Gastrocnemius medialis (tissue), 4 donors: ENCODE results near the gene PCDH9. TPM values are rescaled to one million over a fixed set of nuclear protein-coding genes. Genes with fewer than 3 reads are reported as not detected.

ENCODE experiments used
- ATAC-seq, 2 donors: fragments of 150-250 bp; one replicate each; pipeline ENCODE4 v1.9.1; 2016
- DNase-seq, 2 donors: peaks; one replicate each; pipeline ENCODE4 v3.0.0-alpha.2; 2019
- H3K27ac ChIP-seq, 4 donors: fragments of 200-600 bp; sonication (generic); 1 replicate in 1 of 4; 2 replicates in 3 of 4; pipeline ENCODE4 v1.5.1; 2016 to 2018; ENCODE audit warnings: mild to moderate bottlenecking in 2 of 4, moderate library complexity in 1 of 4
- H3K27me3 ChIP-seq, 3 donors: fragments of 200-600 bp; sonication (generic) in 2 of 3; 1 replicate in 1 of 3; 2 replicates in 2 of 3; pipeline versions ENCODE4 v1.5.1 to v1.6.0; 2016 to 2019; ENCODE audit warnings: mild to moderate bottlenecking in 1 of 3, moderate library complexity in 1 of 3
- H3K36me3 ChIP-seq, 2 donors: fragments of 200-600 bp; sonication (generic) in 1 of 2; one replicate each; pipeline ENCODE4 v1.5.1; 2017 to 2018
- H3K4me1 ChIP-seq, 2 donors: fragments of 200-600 bp; sonication (generic) in 1 of 2; one replicate each; pipeline ENCODE4 v1.5.1; 2016 to 2017; ENCODE audit warnings: mild to moderate bottlenecking in 2 of 2
- H3K4me3 ChIP-seq, 4 donors: fragments of 200-600 bp; sonication (generic) in 3 of 4; 1 replicate in 1 of 4; 2 replicates in 3 of 4; pipeline ENCODE4 v1.5.1; 2016 to 2019; ENCODE audit warnings: mild to moderate bottlenecking in 2 of 4
- H3K9me3 ChIP-seq, 3 donors: fragments of 200-600 bp; sonication (generic) in 2 of 3; 1 replicate in 1 of 3; 2 replicates in 2 of 3; pipeline ENCODE4 v1.5.1; 2016 to 2019
- POLR2A ChIP-seq, 2 donors: fragments of 450-650 bp; IDR thresholded peaks; one replicate each; pipeline ENCODE4 v1.6.1; 2017; ENCODE audit warnings: antibody characterized with exemption in 2 of 2, mild to moderate bottlenecking in 2 of 2, moderate library complexity in 2 of 2
- in situ Hi-C, 4 donors: fragments of 200-750 bp; cut with MboI; loops; one replicate each; pipeline versions ENCODE4 v1.15.0 to v1.8.0; 2017; ENCODE audit warnings: low sequenced_read_pairs in 4 of 4
- intact Hi-C: fragments of 100-400 bp; cut with DNase I; formaldehyde crosslinking; loops from one replicate; pipeline ENCODE4 v1.15.1; 2023; ENCODE audit warnings: low total_unique reads
- total RNA-seq, 4 donors: library from RNA; depleted of rRNA; stranded (reverse); fragments of >200 nt; gene quantifications; one replicate each; pipeline versions ENCODE4 v1.1.0 to v1.2.3, GENCODE V29; 2016
- TF ChIP-seq, protein P1 (sequence below), 5 experiments: fragments of 450-650 bp in 3 of 5; fragments of 200-600 bp in 2 of 5; sonication (generic) in 2 of 5; IDR thresholded peaks in 4 of 5; conservative IDR thresholded peaks in 1 of 5; 1 replicate in 4 of 5; 2 replicates in 1 of 5; pipeline ENCODE4 v1.5.1; 2016 to 2019; ENCODE audit warnings: antibody characterized with exemption in 5 of 5, mild to moderate bottlenecking in 3 of 5, moderate library complexity in 3 of 5

Gene PCDH9
- total RNA-seq, 4 donors from 2014 or later = 1.4 to 2.1 (median 1.9) TPM

DNA sequence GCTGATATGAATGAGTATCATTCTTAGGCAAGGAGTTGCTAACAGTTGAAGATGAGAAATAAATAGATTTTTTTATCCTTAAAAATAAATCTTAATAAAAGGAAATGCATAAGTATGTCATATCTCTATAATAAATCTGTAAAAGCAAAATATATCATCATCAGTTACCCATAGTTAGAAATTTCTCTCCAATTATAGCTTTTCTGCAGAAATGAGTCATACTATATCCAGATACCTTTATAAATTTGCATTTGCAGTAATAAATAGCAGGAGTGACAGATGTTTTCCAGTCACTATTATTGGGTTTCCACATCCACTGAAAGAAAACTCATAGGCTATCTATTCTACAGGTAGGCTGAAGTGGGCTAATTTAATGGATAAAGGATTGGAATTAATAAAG, 829.8 kb downstream of the PCDH9 start:
- H3K36me3 ChIP-seq = no peaks in the 10 kb centered on the region
- in situ Hi-C loops (no loop called here), intact Hi-C loops (no loop called here)

DNA sequence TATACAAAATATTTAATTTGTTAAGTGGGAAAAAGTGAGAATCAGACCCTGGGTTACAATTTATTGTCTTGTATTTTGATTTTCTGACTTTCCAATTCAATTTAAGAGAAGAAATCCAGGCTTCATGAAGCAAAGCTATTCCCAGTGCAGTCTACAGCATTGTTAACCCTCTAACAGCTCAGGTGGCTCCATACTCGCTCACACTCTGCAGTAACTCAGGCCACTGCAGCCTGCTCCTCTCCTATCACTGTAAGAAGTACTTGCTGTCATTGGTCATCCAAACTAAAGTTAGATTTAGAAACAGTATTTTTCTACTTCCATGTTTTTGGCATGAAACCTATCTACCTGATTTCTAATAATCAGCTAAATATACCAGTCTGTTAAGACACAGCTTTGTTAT, 830.3 kb downstream of the PCDH9 start:
- no peak for ATAC-seq
- H3K27ac ChIP-seq = no peak overlapping the region
- in situ Hi-C loops (no loop called here), intact Hi-C loops (no loop called here)
- no peak overlapping the region for H3K4me3 ChIP-seq
- no peaks in the 10 kb centered on the region for H3K4me1 ChIP-seq
- no peaks in the 10 kb centered on the region for H3K9me3 ChIP-seq
- no peaks in the 10 kb centered on the region for H3K36me3 ChIP-seq
- no peak for DNase-seq
- no peak for TF ChIP-seq POLR2A (IDR thresholded peaks at IDR 0.05)
- TF ChIP-seq, protein P1, sequence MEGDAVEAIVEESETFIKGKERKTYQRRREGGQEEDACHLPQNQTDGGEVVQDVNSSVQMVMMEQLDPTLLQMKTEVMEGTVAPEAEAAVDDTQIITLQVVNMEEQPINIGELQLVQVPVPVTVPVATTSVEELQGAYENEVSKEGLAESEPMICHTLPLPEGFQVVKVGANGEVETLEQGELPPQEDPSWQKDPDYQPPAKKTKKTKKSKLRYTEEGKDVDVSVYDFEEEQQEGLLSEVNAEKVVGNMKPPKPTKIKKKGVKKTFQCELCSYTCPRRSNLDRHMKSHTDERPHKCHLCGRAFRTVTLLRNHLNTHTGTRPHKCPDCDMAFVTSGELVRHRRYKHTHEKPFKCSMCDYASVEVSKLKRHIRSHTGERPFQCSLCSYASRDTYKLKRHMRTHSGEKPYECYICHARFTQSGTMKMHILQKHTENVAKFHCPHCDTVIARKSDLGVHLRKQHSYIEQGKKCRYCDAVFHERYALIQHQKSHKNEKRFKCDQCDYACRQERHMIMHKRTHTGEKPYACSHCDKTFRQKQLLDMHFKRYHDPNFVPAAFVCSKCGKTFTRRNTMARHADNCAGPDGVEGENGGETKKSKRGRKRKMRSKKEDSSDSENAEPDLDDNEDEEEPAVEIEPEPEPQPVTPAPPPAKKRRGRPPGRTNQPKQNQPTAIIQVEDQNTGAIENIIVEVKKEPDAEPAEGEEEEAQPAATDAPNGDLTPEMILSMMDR (IDR thresholded peaks at IDR 0.05 in 4 of 5, conservative IDR thresholded peaks at IDR 0.05 in 1 of 5) = no peak
- no peaks in the 10 kb centered on the region for H3K27me3 ChIP-seq

More for the DNA sequence above, 829.8 kb downstream of the PCDH9 start:
- no peaks in the 10 kb centered on the region for H3K4me1 ChIP-seq
- DNase-seq (no peak), ATAC-seq (no peak)
- TF ChIP-seq, protein P1 (IDR thresholded peaks at IDR 0.05 in 4 of 5, conservative IDR thresholded peaks at IDR 0.05 in 1 of 5) = no peak
- TF ChIP-seq POLR2A (IDR thresholded peaks at IDR 0.05) = no peak
- no peak overlapping the region for H3K27ac ChIP-seq
- H3K9me3 ChIP-seq = no peaks in the 10 kb centered on the region
- H3K4me3 ChIP-seq = no peak overlapping the region
- no peaks in the 10 kb centered on the region for H3K27me3 ChIP-seq

GRCh38 chr13:66397133-66397532, 833.0 kb downstream of the PCDH9 start:
- in situ Hi-C loops = no loop called here
- intact Hi-C loops = no loop called here
- Histone ChIP-seq H3K4me1 (no peaks in the 10 kb centered on the region), H3K4me3 (no peak overlapping the region), H3K36me3 (no peaks in the 10 kb centered on the region), H3K9me3 (no peaks in the 10 kb centered on the region), H3K27ac (no peak overlapping the region), H3K27me3 (no peaks in the 10 kb centered on the region)
- ATAC-seq (no peak), DNase-seq (no peak)
- TF ChIP-seq POLR2A (IDR thresholded peaks at IDR 0.05) = no peak
- TF ChIP-seq, protein P1 (IDR thresholded peaks at IDR 0.05 in 4 of 5, conservative IDR thresholded peaks at IDR 0.05 in 1 of 5) = no peak

- H3K27me3 ChIP-seq = no peaks in the 10 kb centered on the region
- DNase-seq (no peak), ATAC-seq (no peak)
- no peak overlapping the region for H3K27ac ChIP-seq
- no peak overlapping the region for H3K4me3 ChIP-seq
- no peaks in the 10 kb centered on the region for H3K4me1 ChIP-seq
- no peak for TF ChIP-seq POLR2A (IDR thresholded peaks at IDR 0.05)
- TF ChIP-seq, protein P1 (IDR thresholded peaks at IDR 0.05 in 4 of 5, conservative IDR thresholded peaks at IDR 0.05 in 1 of 5) = no peak
- intact Hi-C loops (no loop called here), in situ Hi-C loops (no loop called here)
- H3K36me3 ChIP-seq = no peaks in the 10 kb centered on the region
- H3K9me3 ChIP-seq = no peaks in the 10 kb centered on the region
These were observed 838.8 kb downstream of the PCDH9 start for GRCh38 chr13:66391322-66391721.

GRCh38 chr13:66378894-66379293, 851.2 kb downstream of the PCDH9 start:
- no peaks in the 10 kb centered on the region for H3K36me3 ChIP-seq
- DNase-seq = no peak
- H3K27ac ChIP-seq = no peak overlapping the region
- no peak for ATAC-seq
- intact Hi-C loops (no loop called here), in situ Hi-C loops (no loop called here)
- H3K4me1 ChIP-seq = no peaks in the 10 kb centered on the region
- TF ChIP-seq POLR2A (IDR thresholded peaks at IDR 0.05) = no peak
- TF ChIP-seq, protein P1 (IDR thresholded peaks at IDR 0.05 in 4 of 5, conservative IDR thresholded peaks at IDR 0.05 in 1 of 5) = no peak
- no peak overlapping the region for H3K4me3 ChIP-seq
- H3K9me3 ChIP-seq = no peaks in the 10 kb centered on the region
- H3K27me3 ChIP-seq = no peaks in the 10 kb centered on the region
